ENCODE data around the gene SLC7A4.

DNA sequence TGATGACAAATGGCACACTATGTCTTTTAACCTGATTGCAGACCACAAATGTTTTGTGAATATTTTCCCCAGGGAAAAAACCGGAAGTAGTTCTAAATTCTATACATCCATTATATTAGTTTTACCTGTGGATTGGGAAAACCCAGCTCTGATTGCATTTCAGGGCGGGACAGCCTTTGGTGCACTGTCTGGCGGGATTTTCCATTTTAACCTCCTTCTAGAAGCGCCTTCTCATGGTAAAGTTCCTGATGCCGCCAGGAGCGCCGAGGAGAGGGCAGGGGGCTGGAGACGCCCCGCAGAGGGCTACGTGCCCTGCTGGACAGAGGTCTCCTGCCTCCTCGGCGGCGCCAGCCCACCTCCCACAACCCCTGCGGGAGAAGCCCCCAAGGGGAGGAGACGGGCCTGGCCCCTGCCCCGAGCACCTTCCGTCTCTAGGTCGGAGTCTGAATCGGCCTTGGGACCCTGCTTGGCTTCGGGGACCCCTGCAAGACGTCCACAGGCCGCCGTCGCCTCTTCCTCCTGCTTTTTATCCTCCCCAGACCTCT, 18.6 kb downstream of the SLC7A4 start:
- no peak for TF ChIP-seq POLR2A (IDR thresholded peaks at IDR 0.05)
- TF ChIP-seq, protein P1, sequence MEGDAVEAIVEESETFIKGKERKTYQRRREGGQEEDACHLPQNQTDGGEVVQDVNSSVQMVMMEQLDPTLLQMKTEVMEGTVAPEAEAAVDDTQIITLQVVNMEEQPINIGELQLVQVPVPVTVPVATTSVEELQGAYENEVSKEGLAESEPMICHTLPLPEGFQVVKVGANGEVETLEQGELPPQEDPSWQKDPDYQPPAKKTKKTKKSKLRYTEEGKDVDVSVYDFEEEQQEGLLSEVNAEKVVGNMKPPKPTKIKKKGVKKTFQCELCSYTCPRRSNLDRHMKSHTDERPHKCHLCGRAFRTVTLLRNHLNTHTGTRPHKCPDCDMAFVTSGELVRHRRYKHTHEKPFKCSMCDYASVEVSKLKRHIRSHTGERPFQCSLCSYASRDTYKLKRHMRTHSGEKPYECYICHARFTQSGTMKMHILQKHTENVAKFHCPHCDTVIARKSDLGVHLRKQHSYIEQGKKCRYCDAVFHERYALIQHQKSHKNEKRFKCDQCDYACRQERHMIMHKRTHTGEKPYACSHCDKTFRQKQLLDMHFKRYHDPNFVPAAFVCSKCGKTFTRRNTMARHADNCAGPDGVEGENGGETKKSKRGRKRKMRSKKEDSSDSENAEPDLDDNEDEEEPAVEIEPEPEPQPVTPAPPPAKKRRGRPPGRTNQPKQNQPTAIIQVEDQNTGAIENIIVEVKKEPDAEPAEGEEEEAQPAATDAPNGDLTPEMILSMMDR (IDR thresholded peaks at IDR 0.05): no peak

All from testis (tissue), 2 donors.